OCI-LY7 (cell line): Measurements from ENCODE around the gene ZC3H18.

ENCODE experiments used
- EZH2phosphoT487 ChIP-seq: fragments of 200-600 bp; sonication (generic); IDR thresholded peaks from 2 replicates; pipeline ENCODE4 v1.6.1; 2018; ENCODE audit warnings: low read depth, borderline replicate concordance, mild to moderate bottlenecking, mixed run types, antibody characterized with exemption, low read length, moderate library complexity, mixed read lengths
- TF ChIP-seq, protein P1 (sequence below): fragments of 200-600 bp; sonication (generic); conservative IDR thresholded peaks from 2 replicates; pipeline ENCODE4 v1.5.1; 2014; ENCODE audit warnings: mild to moderate bottlenecking, antibody characterized with exemption, low read length, moderate library complexity, mixed read lengths

DNA sequence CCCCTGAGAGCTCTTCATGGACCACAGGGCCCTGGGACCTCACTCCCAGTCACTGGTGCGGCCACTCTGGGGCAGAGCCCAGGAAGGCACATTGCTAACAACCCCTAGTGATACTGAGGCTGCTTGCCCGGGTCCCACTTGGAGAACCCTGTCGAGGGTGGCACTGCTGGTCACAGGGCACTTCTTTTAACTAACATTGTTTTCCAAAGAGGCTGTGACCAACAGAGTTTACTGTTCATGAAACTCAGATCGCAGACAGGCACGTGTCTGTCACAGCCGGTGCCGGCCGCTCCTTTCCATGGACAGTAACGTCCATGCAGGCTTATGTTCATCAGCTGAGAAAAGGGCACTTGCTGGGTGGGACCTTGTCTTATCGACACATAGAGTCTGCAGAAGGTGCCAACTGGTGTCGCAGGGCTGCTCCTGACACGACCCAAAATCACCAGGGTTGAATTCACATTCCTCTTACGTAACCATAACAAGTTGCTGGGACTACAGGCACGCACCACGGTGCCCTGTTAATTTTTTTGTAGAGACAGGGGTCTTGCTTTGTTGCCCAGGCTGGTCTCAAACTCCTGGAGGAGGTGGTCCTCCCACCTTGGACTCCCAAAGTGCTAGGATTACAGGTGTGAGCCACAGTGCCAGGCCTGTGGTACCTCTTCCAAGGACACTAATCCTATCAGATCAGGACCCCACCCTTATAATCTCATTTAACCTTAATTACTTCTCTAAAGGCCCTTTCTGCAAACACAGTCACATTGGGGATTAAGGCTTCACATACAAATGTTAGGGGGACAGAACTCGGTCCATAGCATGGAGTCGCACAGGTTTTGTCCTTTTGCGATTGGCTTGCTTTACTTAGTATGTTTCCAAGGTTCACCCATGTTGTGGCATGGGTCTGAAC, 1.2 kb upstream of the ZC3H18 start:
- TF ChIP-seq EZH2phosphoT487 = no peak
- TF ChIP-seq, protein P1, sequence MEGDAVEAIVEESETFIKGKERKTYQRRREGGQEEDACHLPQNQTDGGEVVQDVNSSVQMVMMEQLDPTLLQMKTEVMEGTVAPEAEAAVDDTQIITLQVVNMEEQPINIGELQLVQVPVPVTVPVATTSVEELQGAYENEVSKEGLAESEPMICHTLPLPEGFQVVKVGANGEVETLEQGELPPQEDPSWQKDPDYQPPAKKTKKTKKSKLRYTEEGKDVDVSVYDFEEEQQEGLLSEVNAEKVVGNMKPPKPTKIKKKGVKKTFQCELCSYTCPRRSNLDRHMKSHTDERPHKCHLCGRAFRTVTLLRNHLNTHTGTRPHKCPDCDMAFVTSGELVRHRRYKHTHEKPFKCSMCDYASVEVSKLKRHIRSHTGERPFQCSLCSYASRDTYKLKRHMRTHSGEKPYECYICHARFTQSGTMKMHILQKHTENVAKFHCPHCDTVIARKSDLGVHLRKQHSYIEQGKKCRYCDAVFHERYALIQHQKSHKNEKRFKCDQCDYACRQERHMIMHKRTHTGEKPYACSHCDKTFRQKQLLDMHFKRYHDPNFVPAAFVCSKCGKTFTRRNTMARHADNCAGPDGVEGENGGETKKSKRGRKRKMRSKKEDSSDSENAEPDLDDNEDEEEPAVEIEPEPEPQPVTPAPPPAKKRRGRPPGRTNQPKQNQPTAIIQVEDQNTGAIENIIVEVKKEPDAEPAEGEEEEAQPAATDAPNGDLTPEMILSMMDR = no peak
